Measurements from ENCODE around the gene PCLO.

Gene PCLO

DNA sequence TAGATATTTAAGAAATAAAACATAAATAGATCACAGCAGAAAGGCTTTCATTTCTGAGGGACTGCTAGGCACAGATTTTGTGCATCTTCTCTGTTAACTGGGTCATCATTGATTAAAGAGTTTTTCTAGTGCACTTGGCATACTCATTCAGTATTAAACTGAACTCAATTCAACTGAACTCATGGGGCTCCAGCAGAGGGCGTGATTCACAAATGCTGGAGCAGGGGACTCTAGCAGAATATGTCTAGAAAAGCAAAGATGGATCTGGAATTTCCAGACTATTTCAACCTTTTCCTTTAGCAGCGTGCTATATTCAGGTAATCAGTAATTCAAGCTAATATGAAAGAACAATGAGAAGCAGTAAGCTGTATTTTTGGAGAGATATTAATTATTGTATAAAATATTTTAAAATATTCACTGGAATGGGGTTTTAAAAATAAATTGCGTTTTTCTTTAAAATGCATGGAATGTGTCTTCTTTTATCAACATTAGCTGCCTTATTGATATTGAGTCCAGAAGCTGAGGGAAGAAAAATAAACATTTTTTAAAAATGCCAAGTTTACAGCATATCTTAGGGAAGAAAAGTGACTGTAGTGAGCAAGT is 422.3 kb downstream of the PCLO start:
- DNase-seq (ENCODE audit: low read depth), result peak; percentile 25
- TF ChIP-seq, protein P1, sequence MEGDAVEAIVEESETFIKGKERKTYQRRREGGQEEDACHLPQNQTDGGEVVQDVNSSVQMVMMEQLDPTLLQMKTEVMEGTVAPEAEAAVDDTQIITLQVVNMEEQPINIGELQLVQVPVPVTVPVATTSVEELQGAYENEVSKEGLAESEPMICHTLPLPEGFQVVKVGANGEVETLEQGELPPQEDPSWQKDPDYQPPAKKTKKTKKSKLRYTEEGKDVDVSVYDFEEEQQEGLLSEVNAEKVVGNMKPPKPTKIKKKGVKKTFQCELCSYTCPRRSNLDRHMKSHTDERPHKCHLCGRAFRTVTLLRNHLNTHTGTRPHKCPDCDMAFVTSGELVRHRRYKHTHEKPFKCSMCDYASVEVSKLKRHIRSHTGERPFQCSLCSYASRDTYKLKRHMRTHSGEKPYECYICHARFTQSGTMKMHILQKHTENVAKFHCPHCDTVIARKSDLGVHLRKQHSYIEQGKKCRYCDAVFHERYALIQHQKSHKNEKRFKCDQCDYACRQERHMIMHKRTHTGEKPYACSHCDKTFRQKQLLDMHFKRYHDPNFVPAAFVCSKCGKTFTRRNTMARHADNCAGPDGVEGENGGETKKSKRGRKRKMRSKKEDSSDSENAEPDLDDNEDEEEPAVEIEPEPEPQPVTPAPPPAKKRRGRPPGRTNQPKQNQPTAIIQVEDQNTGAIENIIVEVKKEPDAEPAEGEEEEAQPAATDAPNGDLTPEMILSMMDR (IDR thresholded peaks at IDR 0.05; ENCODE audit: control insufficient read depth, extremely low read depth, insufficient read depth), result peak; percentile 86
- H3K4me3 ChIP-seq (ENCODE audit: low read depth, low read length), result no peak overlapping the region

DNA sequence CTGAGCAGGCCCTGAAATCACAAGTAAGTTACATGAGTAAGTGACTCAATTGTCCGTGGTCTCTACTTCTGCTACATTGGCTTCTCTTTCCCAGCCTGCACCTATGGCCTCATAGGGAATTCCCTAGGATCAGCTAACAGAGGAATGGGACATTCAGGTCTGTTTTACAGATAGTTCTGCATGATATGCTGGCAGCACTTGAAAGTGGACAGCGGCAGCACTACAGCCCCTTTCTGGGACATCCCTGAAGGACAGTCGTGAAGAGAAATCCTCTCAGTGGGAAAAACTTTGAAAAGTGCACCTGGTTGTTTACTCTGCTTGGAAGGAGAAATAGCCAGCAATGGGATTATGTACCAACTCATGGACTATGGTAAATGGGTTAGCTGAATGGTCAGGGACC is 426.1 kb downstream of the PCLO start:
- no peak for DNase-seq (ENCODE audit: low read depth)
- TF ChIP-seq, protein P1 (IDR thresholded peaks at IDR 0.05; ENCODE audit: control insufficient read depth, extremely low read depth, insufficient read depth), result no peak
- H3K4me3 ChIP-seq (ENCODE audit: low read depth, low read length), result no peak overlapping the region

DNA sequence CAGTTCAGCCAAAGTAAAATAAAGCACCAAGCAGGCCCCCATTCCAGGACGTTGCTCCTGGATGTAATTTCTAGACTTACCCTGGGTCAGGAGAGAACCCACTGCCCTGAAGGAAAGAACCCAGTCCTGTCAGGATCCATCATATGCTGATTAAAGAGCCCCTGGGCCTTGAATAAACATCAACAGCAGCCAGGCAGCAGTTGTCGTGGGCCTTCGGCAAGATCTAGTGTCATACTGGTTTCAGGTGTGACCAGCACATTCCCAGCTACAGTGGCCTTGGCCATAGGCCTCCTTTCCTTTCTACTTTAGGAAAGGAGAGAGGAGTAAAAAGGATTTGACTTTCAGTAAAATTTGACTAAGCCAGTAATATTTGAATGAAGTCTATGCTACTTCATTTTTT is 430.0 kb downstream of the PCLO start:
- H3K4me3 ChIP-seq (ENCODE audit: low read depth, low read length), result no peak overlapping the region
- no peak for DNase-seq (ENCODE audit: low read depth)
- TF ChIP-seq, protein P1 (IDR thresholded peaks at IDR 0.05; ENCODE audit: control insufficient read depth, extremely low read depth, insufficient read depth), result no peak

DNA sequence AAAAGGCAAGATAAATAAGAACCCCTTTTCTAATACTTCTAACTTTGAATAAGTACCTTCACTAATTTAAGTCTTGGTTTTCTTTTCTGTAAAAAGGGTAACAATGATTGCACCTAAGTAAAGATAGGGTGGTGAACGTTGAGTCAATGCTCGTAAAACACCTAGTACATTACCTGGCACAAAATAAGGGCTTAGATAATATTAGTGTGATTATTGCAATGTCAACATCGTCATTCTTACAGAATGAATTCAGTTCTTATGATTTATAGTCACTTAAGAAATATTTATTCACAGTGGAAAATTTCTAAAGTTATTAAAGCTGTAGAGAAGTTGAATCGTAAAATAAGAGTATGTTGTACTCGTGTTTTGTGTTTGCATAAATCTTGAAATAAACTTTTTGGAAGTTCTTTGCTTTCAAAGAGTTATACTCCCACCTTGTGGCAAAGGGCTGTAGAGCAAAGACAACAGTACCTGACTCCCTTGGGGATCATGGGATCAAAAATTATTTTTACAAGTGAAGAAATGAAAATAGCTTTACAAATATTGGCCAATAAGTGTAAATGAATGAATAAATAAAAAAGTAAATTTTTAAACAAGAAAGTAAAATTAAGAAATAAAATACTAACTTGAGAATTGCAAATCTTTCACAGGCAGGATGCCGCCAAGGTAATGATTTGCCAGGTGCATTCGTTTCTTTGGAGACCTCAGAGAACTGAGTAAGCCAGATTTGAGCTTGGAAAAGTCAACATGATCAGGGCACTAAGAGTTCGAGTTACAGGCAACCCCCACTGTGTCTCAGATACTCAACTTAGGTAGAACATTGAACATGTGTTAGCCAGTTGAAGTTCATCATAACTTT is 433.3 kb downstream of the PCLO start:
- DNase-seq (ENCODE audit: low read depth), result no peak
- TF ChIP-seq, protein P1 (IDR thresholded peaks at IDR 0.05; ENCODE audit: control insufficient read depth, extremely low read depth, insufficient read depth), result peak; percentile 83
- H3K4me3 ChIP-seq (ENCODE audit: low read depth, low read length), result no peak overlapping the region

DNA sequence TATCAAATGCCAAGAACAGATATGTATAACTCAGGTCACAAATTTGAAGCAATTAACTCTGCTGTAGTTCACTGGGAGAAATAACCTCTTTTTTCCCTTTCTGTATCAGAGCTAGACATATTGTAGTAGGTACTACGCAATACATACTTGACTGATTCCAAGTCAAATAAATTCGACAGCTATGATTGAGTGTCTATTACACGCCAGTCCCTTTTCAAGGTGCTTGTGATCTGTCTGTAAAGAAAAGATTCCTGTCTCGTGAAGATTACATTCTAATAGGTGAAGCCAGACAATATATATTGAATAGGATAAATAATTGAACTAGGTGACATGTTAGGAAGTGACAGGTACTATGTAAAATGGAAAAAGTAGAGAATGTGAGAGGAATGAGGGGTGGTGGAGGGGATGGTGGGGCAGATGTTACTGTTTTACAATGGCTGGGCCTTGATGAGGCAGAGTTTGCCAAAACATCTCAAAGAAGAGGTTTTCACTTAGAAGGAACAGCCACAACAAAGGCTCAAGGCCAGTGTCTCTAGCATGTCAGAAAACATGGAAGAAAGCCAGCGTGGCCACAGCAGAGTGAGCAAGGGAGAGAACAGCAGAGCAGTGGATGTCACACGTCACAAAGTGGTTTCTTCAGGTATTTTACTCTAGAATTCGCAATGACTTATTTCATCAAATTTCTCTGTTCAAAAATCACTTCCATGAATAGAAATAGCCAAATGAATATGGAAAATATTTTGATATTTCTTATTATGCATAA is 436.5 kb downstream of the PCLO start:
- TF ChIP-seq, protein P1 (IDR thresholded peaks at IDR 0.05; ENCODE audit: control insufficient read depth, extremely low read depth, insufficient read depth), result no peak
- no peak for DNase-seq (ENCODE audit: low read depth)
- no peak overlapping the region for H3K4me3 ChIP-seq (ENCODE audit: low read depth, low read length)

DNA sequence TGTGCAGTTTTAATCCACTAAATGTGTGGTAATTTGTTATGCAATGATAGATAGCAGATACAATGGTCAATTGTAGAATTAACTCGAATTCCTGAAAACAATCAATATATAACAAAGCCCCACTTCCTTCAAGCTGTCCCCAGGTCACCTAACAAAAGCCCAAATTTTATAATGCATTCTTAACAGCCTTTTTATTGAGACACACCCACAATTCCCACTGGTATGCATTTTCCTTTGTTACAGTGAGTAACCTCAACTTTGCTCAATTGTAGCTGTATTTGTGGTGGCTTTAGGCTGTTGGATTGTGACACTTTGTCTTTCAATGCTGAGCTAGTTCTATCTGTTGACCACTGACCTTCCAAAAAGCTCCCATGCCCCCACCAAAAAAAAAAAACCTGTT is 439.3 kb downstream of the PCLO start:
- no peak for DNase-seq (ENCODE audit: low read depth)
- H3K4me3 ChIP-seq (ENCODE audit: low read depth, low read length), result no peak overlapping the region
- TF ChIP-seq, protein P1 (IDR thresholded peaks at IDR 0.05; ENCODE audit: control insufficient read depth, extremely low read depth, insufficient read depth), result no peak
